NCI-H1436 treated with DMSO at 0.1 percent for 48 hours (cell line): ENCODE data around the gene ACTR3C.
"Not testable (repeated sequence)": the region's sequence is repeated elsewhere in the genome, so short reads cannot be mapped to it uniquely, and the experiment has no call there.

ENCODE experiments used
- DNase-seq: peaks from one replicate; lab custom pipeline; 2025; lab: John Stamatoyannopoulos, UW

ACTR3C gene

GRCh38 chr7:150313870-150314269 is 9.5 kb downstream of the ACTR3C start:
- no peak for DNase-seq

GRCh38 chr7:150313367-150313809 is 10.0 kb downstream of the ACTR3C start:
- DNase-seq, result no peak

- DNase-seq, result not testable (repeated sequence)
Measured at GRCh38 chr7:150312649-150313366, 10.5 kb downstream of the ACTR3C start.

GRCh38 chr7:150311711-150312110 is 11.6 kb downstream of the ACTR3C start:
- DNase-seq, result no peak

- no peak for DNase-seq
Measured at GRCh38 chr7:150311146-150311545, 12.2 kb downstream of the ACTR3C start.

- no peak for DNase-seq
Measured at GRCh38 chr7:150308575-150308974, 14.8 kb downstream of the ACTR3C start.

GRCh38 chr7:150307904-150308303 is 15.4 kb downstream of the ACTR3C start:
- no peak for DNase-seq

GRCh38 chr7:150307129-150307528 is 16.2 kb downstream of the ACTR3C start:
- DNase-seq, result no peak

- not testable (repeated sequence) for DNase-seq
Measured at GRCh38 chr7:150306377-150306776, 17.0 kb downstream of the ACTR3C start.

- DNase-seq, result not testable (repeated sequence)
Measured at GRCh38 chr7:150305903-150306284, 17.5 kb downstream of the ACTR3C start.

- not testable (repeated sequence) for DNase-seq
Measured at GRCh38 chr7:150305259-150305902, 18.0 kb downstream of the ACTR3C start.

- not testable (repeated sequence) for DNase-seq
Measured at GRCh38 chr7:150304499-150305258, 18.7 kb downstream of the ACTR3C start.

- DNase-seq, result not testable (repeated sequence)
Measured at GRCh38 chr7:150302908-150303310, 20.4 kb downstream of the ACTR3C start.

GRCh38 chr7:150297978-150298377 is 25.4 kb downstream of the ACTR3C start:
- not testable (repeated sequence) for DNase-seq

GRCh38 chr7:150296802-150297201 is 26.5 kb downstream of the ACTR3C start:
- not testable (repeated sequence) for DNase-seq

GRCh38 chr7:150295614-150296013 is 27.7 kb downstream of the ACTR3C start:
- DNase-seq, result not testable (repeated sequence)

GRCh38 chr7:150295027-150295426 is 28.3 kb downstream of the ACTR3C start:
- DNase-seq, result not testable (repeated sequence)

- not testable (repeated sequence) for DNase-seq
Measured at GRCh38 chr7:150290317-150290716, 33.0 kb downstream of the ACTR3C start.

GRCh38 chr7:150288816-150289215 is 34.5 kb downstream of the ACTR3C start:
- not testable (repeated sequence) for DNase-seq

GRCh38 chr7:150287815-150288214 is 35.5 kb downstream of the ACTR3C start:
- not testable (repeated sequence) for DNase-seq

GRCh38 chr7:150285849-150286754 is 37.2 kb downstream of the ACTR3C start:
- not testable (repeated sequence) for DNase-seq
